Ovary (tissue), 9 donors: Measurements from ENCODE around the gene CAPN9. TPM values are rescaled to one million over a fixed set of nuclear protein-coding genes. Genes with fewer than 3 reads are reported as not detected.

Experiments
- DNase-seq, 5 donors: peaks; one replicate each; pipeline ENCODE4 v3.0.0-alpha.2; 2019 to 2020
- H3K27ac ChIP-seq, 2 donors: fragments of 200-600 bp; one replicate each; pipeline versions ENCODE4 v1.5.1 to v1.8.0; 2019 to 2022
- H3K27me3 ChIP-seq: fragments of 200-600 bp; one replicate; pipeline ENCODE4 v1.8.0; 2022
- H3K36me3 ChIP-seq: fragments of 200-600 bp; sonication (generic); one replicate; pipeline ENCODE4 v1.5.1; 2019
- H3K4me1 ChIP-seq: one replicate; pipeline ENCODE4 v1.8.1; 2013; ENCODE audit warnings: mild to moderate bottlenecking, moderate library complexity; ENCODE audit not compliant: insufficient read depth
- H3K4me3 ChIP-seq: fragments of 200-600 bp; sonication (generic); one replicate; pipeline ENCODE4 v1.5.1; 2017
- H3K9me3 ChIP-seq, 2 donors: fragments of 200-600 bp in 1 of 2; sonication (generic) in 1 of 2; one replicate each; pipeline versions ENCODE4 v1.5.1 to v1.8.1; 2013 to 2019; ENCODE audit warnings: mild to moderate bottlenecking in 1 of 2, moderate library complexity in 1 of 2
- CTCF ChIP-seq, 3 donors: fragments of 450-650 bp in 2 of 3; fragments of 200-600 bp in 1 of 3; IDR thresholded peaks; one replicate each; pipeline versions ENCODE4 v1.5.1 to v1.8.0; 2016 to 2022; ENCODE audit warnings: antibody characterized with exemption in 3 of 3, mild to moderate bottlenecking in 1 of 3
- EP300 ChIP-seq: sonication (generic); formaldehyde crosslinking; IDR thresholded peaks from one replicate; pipeline ENCODE4 v1.6.1; 2017; ENCODE audit warnings: antibody characterized with exemption
- POLR2A ChIP-seq: fragments of 450-650 bp; IDR thresholded peaks from one replicate; pipeline ENCODE4 v1.6.1; 2017; ENCODE audit warnings: antibody characterized with exemption, mild to moderate bottlenecking, moderate library complexity
- WGBS, 3 donors: extraction: QIAGEN DNeasy Blood & Tissue Kit in 1 of 3; methylation state at CpG; one replicate each; pipeline versions ENCODE4 v1.1.5 to v1.1.7; 2013 to 2017; 5-methylcytosine and 5-hydroxymethylcytosine counted together
- intact Hi-C, 4 donors: fragments of 100-400 bp; cut with DNase I; formaldehyde crosslinking; loops; one replicate each; pipeline versions ENCODE4 v1.11.0 to v1.15.1; 2022 to 2023
- polyA plus RNA-seq, 2 donors: library from polyadenylated mRNA; stranded (reverse); fragments of 200-250 nt in 1 of 2; fragments of 350-450 nt in 1 of 2; fragmentation: Illumina TruSeq in 1 of 2; extraction: RNeasy Lipid Tissue Mini Kit (QIAGEN cat#74804) in 1 of 2; gene quantifications; one replicate each; pipeline ENCODE4 v1.2.3, GENCODE V29; 2013 to 2014
- total RNA-seq, 7 donors: library from RNA; depleted of rRNA in 2 of 7; stranded (reverse); fragments of >200 nt in 2 of 7; fragmentation: NEBNext Ultra II Directional in 3 of 7; extraction: Animal tissue kit (Norgen Biotek cat#: 25700) in 3 of 7; gene quantifications; one replicate each; pipeline versions ENCODE4 v1.1.0 to v1.2.4, GENCODE V29; 2016 to 2023
- donor health status: DM: no; HTN: no; CAD: no; lungs with moderate emphysema.
- donor health status: DM: no; HTN: no; CAD: no.
- donor health status: Bipolar disorder and iron deficiency.
- donor health status: DM: yes; HTN: yes; CAD: no.
- donor health status: DM: no; HTN: no; CAD: no.
- donor health status: DM: yes; HTN: yes; CAD: no.

The CAPN9 gene
- total and polyA plus RNA-seq, 9 donors, result 0.08 to 2.5 (median 0.29) TPM; not detected in 1

DNA sequence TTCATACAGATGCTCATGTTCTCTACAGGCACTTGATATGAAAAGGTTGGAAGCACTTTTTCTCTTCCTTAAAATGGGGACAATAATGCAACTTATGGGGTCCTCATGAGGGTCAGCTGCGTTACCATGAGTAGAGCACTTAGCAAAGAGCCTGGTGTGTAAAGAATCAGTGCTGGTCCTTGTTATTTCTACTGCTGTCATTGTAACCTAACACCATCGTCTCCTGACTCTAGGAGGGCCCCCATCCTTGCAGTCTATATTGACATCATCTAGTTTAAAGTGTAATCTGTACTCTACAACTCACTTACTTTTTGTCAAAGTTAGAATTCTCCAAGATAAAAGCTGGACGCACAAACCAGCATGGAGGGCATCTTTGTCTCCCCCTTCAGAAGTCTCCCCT lies 2.4 kb downstream of the CAPN9 start:
- no peak overlapping the region for H3K27ac ChIP-seq
- TF ChIP-seq CTCF (IDR thresholded peaks at IDR 0.05) (no peak), EP300 (no peak)
- H3K4me3 ChIP-seq, result no peak overlapping the region
- peaks cover 2% of the 10 kb centered on the region for H3K4me1 ChIP-seq
- no peaks in the 10 kb centered on the region for H3K9me3 ChIP-seq
- no peaks in the 10 kb centered on the region for H3K27me3 ChIP-seq
- DNase-seq, result no peak
- H3K36me3 ChIP-seq, result no peaks in the 10 kb centered on the region
- 82 to 83% (median 83%) methylated on average over 3 of the region's 3 CpGs for WGBS, 3 donors
- intact Hi-C loops, result no loop called here

DNA sequence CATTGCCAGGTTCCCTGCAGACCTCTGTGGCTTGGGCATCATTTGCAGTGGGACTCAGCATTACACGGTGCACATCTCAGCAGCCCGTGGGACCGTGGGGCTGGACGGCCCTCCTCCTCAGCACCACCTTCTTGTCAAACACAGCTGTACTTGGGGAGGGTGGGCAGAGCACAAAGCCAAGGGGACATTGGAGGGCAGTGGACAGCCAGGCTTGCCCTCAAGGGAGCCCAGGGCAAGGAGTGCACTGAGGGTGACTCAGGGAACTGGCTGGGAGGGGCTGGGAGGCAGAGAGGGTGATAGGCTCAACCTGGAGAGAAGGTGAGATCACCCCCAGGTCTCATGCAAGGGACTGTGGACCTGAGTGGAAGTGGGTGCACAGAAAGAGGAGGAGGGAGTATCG lies 3.4 kb downstream of the CAPN9 start:
- TF ChIP-seq EP300 (no peak), POLR2A (no peak), CTCF (IDR thresholded peaks at IDR 0.05) (no peak)
- H3K27me3 ChIP-seq, result no peaks in the 10 kb centered on the region
- WGBS, 3 donors, result 80 to 84% (median 81%) methylated on average over 5 of the region's 5 CpGs
- H3K4me1 ChIP-seq, result peaks cover 2% of the 10 kb centered on the region
- no peak overlapping the region for H3K27ac ChIP-seq
- H3K4me3 ChIP-seq, result no peak overlapping the region
- H3K9me3 ChIP-seq, result no peaks in the 10 kb centered on the region
- no peak for DNase-seq
- intact Hi-C loops, result no loop called here
- no peaks in the 10 kb centered on the region for H3K36me3 ChIP-seq

GRCh38 chr1:230750986-230751625 lies 3.9 kb downstream of the CAPN9 start:
- Histone ChIP-seq H3K4me1 (peaks cover 2% of the 10 kb centered on the region), H3K36me3 (no peaks in the 10 kb centered on the region), H3K27ac (no peak overlapping the region), H3K27me3 (no peaks in the 10 kb centered on the region), H3K9me3 (no peaks in the 10 kb centered on the region), H3K4me3 (no peak overlapping the region)
- 71 to 79% (median 77%) methylated on average over 6 of the region's 6 CpGs for WGBS, 3 donors
- TF ChIP-seq CTCF (IDR thresholded peaks at IDR 0.05) (no peak), EP300 (no peak), POLR2A (no peak)
- intact Hi-C loops, result no loop called here
- no peak for DNase-seq

- Histone ChIP-seq H3K36me3 (no peaks in the 10 kb centered on the region), H3K27me3 (no peaks in the 10 kb centered on the region), H3K4me3 (no peak overlapping the region), H3K27ac (no peak overlapping the region), H3K4me1 (peaks cover 2% of the 10 kb centered on the region), H3K9me3 (no peaks in the 10 kb centered on the region)
- TF ChIP-seq POLR2A (no peak), CTCF (IDR thresholded peaks at IDR 0.05) (no peak), EP300 (no peak)
- 91 to 93% (median 92%) methylated on average over 6 of the region's 6 CpGs for WGBS, 3 donors
- intact Hi-C loops, result no loop called here
- DNase-seq, result no peak
Observed at GRCh38 chr1:230752407-230752806, 5.2 kb downstream of the CAPN9 start.
